ENCODE measurements around the gene PPP1R13B.

Gene PPP1R13B

DNA sequence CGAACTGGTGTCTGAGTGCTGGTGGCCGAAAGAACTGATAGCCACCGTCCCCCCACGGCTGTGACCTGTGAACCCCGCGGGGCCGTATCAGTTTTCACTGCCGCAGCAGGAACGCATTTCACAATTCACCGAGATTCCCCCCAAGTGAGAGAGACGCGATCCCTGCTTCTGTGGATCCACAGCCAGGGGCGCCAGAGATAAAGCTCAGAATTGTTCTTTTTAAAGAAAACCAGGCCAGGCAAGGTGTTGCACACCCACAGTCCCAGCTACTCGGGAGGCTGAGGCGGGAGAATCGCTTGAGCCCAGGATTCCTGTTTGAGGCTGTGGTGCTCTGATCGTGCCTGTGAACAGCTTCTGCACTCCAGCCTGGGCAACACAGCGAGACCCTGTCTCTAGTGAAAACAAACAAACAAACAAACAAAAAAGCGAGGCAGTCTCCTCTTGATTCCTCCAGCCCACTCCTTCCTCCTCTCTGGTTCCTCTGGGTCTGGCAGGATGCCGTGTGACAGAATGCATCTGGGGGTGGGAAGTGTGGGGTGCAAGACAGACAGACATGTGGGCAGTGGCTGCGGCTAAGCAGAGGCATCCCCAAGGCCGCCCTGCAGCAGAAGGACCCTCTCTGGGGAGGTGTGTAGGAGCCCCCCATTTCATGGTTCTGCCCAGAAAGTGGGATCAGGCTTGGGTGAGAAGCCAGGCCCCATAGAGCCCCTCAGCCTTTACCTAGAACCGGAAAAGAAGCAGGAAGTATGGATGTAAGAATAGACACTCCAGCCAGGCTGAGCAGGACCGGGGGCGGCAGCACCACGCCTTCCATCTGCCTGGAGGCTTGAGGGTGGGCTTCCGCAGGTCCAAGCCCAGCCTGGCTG lies 39.2 kb upstream of the PPP1R13B start:
- no peak for TF ChIP-seq ZNF274 (IDR thresholded peaks at IDR 0.05; ENCODE audit: low read depth, low read length)
- H3K4me3 ChIP-seq (ENCODE audit: low read length) = no peak overlapping the region

DNA sequence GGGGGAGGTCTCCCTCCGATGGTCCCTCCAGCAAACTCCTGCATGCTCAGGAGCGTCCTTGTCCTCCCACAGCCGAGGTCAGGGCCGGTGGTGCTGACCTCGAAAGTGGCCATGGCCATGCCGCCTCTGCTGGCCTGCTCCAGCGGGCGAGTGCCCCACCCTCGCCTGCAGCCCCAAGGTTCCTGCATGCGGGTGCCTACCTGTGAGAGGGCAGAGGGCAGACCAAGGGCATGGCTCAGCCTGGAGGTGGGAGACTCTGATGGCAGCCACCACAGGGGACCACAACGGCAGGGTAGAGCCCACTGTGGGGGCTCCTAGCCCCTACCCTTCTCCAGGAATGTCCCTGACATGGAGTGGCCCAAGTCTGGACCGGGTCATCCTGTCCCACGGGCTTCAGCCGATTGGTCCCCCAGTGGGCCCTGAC lies 38.1 kb upstream of the PPP1R13B start:
- no peak overlapping the region for H3K4me3 ChIP-seq (ENCODE audit: low read length)
- TF ChIP-seq ZNF274 (IDR thresholded peaks at IDR 0.05; ENCODE audit: low read depth, low read length) = no peak

DNA sequence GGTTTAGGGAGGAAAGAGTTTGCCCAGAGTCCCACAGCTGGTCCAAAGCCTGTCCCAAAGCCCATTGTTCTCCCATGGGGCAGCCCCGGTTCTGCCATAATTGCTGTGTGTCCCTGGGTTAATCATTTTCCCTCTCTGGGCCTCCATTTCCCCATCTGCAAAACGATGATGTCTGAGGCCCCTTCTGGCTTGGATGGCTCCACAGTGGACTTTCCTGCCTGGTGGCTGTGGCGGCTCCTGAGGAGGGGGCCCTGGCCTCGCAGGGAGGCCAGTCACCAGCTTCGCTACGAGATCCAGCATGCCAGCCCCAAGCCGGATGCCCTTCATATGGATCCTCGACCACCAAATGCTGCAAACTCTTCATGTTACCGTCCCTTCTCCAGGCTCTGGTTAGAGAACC lies 37.5 kb upstream of the PPP1R13B start:
- H3K4me3 ChIP-seq (ENCODE audit: low read length) = no peak overlapping the region
- TF ChIP-seq ZNF274 (IDR thresholded peaks at IDR 0.05; ENCODE audit: low read depth, low read length) = no peak

DNA sequence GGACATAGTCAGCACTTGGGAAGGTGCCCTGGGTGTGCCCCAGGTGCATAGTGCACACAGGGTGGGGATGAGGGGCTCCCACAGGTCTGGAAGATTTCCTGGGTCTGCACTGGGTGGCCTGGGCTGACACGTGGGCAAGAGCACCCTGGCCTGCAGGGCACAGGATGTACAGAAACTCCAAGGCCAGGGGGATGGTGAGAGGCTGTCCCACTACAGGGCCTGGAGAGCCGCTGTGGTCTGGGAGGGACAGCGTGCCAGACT lies 35.8 kb upstream of the PPP1R13B start:
- no peak for TF ChIP-seq ZNF274 (IDR thresholded peaks at IDR 0.05; ENCODE audit: low read depth, low read length)
- no peak overlapping the region for H3K4me3 ChIP-seq (ENCODE audit: low read length)

DNA sequence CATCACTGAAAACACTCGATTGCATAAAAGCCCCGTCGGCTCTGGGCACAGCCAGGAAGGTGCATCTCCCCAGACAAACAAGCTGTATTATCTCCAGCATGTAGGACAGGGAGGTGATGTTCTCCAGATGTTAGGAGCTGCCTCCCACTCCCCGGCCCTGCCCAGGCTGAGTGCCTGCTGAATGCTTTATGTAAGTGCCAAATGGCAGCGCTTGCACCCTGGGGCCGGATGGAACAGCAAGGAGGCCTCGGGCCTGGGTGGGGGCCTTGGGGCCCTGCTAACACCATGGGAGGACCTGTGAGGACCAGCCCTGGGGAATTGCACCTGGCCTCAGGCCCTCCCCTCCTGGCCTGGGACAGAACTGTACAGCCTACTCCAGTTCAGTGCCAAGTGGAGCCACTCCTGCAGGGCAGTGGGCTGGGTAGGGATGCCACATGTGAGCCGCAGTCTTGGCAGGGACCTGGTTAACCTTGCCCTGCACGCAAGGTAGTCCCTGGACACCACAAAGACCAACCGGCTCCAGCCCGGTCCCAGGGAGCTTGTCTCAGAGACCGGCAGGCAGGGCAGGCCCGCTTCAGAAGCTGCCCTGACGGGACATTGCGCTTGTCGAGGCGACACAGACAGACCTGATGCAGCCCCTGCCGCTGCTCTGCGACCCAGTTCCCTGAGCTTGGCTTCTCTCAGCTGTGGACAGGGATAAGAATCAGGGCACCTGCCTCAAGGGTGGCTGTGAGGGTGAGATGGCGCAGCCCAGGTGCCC lies 35.3 kb upstream of the PPP1R13B start:
- TF ChIP-seq ZNF274 (IDR thresholded peaks at IDR 0.05; ENCODE audit: low read depth, low read length) = no peak
- H3K4me3 ChIP-seq (ENCODE audit: low read length) = no peak overlapping the region

DNA sequence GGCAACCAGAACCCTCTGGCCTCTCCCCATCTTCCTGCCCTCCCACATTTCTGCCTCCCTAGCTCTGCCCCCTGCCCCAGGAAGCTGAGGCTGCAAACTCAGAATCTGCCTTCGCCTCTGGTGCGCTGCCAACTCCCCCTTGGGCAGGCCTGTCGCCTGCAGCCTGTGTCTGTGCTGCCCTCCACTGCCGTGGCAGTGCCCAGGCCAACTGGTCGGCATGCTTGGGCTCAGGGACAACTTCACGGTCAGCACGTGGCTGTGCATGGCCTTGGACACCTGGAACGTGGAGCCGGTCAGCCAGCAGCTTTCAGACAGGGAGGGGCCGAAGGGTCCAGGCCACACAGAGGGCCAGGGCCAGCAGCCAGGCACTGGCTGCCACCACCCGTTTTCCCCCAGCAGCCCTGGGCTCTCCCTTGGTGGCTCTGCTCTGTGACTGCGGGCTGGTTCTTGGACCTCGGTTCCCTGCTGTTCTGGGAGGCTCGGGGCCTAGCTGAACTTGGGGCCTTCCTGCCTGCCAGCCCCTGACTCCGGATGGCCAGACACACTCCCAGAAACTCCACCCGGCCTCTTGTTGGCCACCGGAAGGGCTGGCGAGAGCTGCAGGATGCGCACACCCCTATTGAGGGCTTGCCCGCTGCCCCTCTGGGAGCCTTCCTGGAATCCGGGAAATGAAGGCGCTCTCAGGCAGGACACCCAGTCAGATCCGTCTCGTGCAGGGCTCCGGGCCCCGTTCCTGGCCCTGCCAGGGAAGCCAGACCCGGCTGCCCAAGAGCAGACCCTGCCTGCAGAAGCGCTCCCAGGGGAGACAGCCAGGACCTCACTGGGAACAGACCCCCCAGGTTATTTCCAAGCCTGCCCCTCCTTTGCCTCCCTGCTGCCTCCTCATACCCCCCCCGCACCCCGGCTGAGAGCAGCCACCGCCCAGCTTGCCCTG lies 34.2 kb upstream of the PPP1R13B start:
- no peak overlapping the region for H3K4me3 ChIP-seq (ENCODE audit: low read length)
- no peak for TF ChIP-seq ZNF274 (IDR thresholded peaks at IDR 0.05; ENCODE audit: low read depth, low read length)

DNA sequence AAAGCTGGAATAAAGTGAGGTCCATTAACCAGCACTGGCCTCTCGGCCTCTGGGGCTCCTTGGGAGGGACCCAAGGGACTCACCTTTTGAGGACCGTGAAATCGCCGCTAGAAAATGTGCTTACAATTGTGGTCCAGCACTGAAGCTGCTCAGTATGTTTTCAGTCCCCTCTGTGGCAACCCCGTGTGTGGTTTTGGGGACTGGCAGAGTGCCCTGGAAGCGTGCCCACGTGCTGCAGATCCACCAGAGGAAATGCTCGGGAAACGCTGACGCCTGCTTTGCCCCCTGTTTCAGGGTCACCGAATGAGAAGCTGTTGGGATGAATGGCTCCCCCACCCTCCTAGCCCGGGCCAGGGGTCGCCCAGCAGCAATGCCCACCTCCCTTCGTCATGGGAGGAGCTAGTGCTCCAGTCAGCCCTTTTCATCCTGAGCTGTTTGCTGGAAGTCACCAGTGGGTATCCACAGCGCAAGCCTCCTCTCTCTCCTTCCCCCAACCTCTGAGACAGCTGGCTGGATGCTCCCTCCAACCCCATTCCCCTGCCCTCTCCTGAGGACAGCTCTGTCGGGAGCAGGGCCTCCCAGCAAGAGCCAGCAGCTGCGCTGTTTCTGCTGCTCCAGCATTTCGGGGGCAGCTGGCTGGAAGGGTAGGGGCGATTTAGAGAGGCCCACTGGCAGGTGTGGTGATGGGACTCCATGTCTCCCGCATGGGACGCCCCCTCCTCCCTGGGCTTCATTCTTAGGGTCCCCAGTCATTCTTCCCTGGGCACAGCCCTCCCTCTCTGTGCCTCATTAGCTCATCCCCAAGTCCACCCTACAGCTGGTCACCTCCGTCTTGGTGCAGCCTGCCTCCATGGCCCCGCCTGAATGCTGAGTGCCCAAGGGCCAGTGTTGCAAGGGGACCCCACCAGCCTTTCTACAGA lies 33.2 kb upstream of the PPP1R13B start:
- H3K4me3 ChIP-seq (ENCODE audit: low read length) = no peak overlapping the region
- TF ChIP-seq ZNF274 (IDR thresholded peaks at IDR 0.05; ENCODE audit: low read depth, low read length) = no peak

DNA sequence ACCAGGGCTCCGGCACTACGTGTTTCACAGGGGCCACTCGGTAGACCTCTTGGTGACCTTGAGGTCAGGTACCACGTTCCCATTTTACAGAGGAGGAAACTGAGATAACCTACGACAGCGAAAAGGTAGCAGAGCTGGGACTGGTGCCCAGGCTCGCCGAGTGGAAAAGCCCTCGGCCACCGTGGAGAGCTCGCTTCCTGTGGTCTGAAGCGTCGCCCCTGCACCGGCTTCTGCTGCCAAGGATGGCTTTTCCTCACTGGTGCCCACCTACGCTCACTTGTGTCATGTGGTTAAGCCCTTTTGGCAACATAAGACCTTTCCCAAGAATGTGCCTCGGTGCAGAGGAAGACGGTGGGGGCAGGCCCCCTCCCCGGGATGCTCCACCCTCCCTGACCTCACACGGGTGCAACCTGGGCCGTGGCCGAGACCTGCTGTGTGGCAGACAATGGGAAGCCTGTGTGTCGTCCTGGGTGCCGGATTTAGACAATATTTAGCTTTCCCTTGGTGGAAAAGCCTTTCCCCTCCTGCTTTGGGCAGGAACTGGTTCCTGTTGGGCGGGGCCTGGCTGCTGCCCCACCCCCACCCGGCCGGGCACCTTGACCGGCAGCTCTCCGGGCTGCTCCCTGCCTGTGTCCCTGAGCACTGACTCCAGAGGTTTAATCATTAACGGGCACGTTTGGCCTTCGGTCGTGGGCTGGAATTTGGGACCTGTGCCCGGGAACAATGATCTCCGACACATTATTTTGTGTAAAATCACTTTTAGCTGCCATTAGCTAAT lies 32.4 kb upstream of the PPP1R13B start:
- no peak for TF ChIP-seq ZNF274 (IDR thresholded peaks at IDR 0.05; ENCODE audit: low read depth, low read length)
- no peak overlapping the region; the same call in 1 of the 2 replicates for H3K4me3 ChIP-seq (ENCODE audit: low read length)

DNA sequence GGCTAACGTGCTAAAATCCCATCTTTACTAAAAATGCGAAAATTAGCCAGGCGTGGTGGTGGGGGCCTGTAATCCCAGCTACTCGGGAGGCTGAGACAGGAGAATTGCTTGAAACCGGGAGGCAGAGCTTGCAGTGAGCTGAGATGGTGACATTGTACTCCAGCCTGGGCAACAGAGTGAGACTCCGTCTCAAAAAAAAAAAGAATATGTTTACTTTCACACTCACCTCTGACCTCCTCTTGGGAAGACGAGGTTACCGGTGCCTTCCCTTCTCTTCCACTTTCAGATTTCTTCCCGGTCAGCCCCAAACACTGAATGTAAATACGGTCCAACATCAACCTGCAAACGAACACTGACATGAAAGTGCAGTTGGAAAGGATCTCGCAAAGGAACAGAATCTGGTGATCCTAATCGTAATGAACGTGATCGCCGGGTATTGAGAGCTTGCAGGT lies 31.8 kb upstream of the PPP1R13B start:
- H3K4me3 ChIP-seq (ENCODE audit: low read length) = no peak overlapping the region
- TF ChIP-seq ZNF274 (IDR thresholded peaks at IDR 0.05; ENCODE audit: low read depth, low read length) = no peak

DNA sequence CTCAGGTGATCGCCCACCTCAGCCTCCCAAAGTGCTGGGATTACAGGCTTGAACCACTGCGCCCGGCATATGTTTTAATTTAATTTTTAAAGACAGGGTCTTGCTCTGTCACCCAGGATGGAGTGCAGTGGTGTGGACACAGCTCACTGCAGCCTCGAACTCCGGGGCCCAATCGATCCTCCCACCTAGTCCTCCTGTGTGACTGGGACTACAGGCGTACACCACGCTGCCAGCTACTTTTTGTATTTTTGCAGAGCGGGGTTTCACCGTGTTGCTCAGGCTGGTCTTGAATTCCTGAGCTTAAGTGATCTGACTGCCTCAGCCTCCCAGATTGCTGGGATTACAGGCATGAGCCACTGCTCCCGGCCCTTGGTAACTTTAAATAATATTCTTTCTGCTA lies 30.8 kb upstream of the PPP1R13B start:
- H3K4me3 ChIP-seq (ENCODE audit: low read length) = no peak overlapping the region

DNA sequence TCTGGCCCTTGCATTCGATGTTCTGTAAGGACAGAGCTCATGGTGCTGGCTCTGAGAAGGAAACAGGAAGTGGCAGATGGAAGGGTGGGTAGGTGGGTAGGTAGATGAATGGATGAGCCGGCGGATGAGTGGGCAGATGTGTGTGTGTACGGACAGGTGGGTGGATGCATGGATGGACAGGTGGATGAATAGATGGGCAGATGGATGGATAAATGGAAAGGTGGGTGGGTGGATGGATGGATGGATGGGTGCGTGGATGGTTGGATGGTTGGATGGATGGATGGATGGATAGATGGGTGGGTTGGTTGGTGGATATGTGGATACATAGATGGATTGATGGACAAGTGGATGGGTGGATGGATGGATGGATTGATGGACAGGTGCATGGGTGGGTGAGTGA lies 27.6 kb upstream of the PPP1R13B start:
- H3K4me3 ChIP-seq (ENCODE audit: low read length) = no peak overlapping the region
- no peak for TF ChIP-seq ZNF274 (IDR thresholded peaks at IDR 0.05; ENCODE audit: low read depth, low read length)

More for the DNA sequence above, 30.8 kb upstream of the PPP1R13B start:
- TF ChIP-seq ZNF274 (IDR thresholded peaks at IDR 0.05; ENCODE audit: low read depth, low read length) = no peak

DNA sequence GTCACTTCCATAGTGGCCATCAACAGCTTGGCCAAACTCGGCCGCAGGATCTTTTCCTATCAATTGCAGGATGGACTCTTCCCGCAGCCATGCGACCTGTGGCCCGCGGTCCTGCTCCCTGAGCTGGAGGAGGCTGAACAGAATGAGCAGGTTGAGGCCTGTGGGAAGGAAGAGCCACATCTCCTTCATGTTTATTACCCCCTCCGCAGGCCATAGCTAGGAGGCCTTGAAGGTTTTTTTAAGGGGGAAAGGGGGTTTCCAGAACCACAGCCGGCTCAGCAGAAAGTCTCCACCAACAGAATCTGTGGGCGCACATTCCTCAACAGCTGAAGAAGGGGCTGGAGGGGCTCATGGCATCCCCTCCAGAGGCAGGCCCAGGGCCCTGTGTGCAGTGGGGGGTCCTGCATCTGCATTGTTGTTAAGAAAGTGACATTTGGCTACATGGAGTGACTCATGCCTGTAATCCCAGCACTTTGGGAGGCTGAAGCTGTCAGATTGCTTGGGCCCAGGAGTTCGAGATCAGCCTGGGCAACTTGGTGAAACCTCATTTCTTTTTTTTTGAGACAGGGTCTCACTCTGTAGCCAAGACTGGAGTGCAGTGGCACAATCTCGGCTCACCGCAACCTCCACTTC lies 25.2 kb upstream of the PPP1R13B start:
- peak overlapping the region; percentile 61; the same call in 1 of the 2 replicates for H3K4me3 ChIP-seq (ENCODE audit: low read length)
- TF ChIP-seq ZNF274 (IDR thresholded peaks at IDR 0.05; ENCODE audit: low read depth, low read length) = no peak
